HPDE6-E6E7 (cell line): ENCODE data around the gene GPR107.

Experiments
- DNase-seq: peaks from one replicate; pipeline ENCODE4 v3.0.0; 2011; ENCODE audit warnings: missing footprints; ENCODE audit errors: extremely low spot score

The GPR107 gene

DNA sequence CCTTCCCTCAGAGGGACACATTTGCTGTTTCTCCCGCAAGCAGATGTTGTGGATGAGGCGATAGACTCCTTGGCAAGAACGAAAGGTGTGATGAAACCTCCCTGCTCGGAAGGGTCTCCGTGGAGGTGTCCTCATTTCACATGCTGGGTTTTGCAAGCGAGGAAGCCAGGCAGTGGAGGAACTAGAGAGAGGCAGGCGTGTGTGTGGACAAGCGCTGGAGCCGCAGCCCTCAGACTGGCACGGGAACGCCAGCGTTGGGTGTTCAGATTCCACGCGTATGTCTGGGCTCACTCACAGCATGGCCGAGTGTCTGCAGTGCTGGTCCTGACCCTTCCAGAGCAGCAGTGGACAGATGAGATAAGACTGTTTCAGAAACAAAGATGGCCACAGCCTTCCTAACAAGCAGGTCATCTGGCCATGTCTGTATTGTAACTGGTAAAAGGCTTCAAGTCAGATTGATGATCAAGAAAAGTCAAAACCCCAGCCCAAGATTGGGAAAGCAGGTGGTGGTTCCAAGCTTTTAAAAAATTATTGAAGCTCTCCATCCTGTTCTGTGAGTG is 83.5 kb downstream of the GPR107 start:
- no peak for DNase-seq

DNA sequence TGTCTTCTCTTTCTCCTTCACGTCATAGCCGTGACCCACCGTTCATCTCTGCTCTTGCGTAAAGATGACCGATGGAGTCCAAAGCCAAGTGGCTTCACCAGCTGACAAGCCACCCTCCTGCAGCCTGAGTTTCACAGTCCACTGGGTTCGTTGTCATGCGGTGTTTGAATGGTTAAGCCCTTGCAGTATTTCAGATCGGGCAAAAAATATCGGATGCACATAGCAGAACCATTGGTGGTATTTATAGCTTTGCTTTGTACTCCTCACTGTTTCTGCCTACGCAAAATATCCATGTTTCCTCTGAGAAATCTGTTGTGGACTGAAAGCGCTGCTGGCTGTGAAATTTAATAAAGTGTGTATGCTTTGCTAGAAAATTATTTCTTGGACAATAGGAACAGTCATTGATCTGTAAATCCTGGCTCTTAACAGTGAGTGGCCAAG is 84.0 kb downstream of the GPR107 start:
- no peak for DNase-seq

- DNase-seq = peak; percentile 86
These were observed 84.5 kb downstream of the GPR107 start for GRCh38 chr9:130138171-130138653.

GRCh38 chr9:130138791-130139190 is 85.1 kb downstream of the GPR107 start:
- peak; percentile 32 for DNase-seq

GRCh38 chr9:130139251-130139650 is 85.5 kb downstream of the GPR107 start:
- no peak for DNase-seq

DNA sequence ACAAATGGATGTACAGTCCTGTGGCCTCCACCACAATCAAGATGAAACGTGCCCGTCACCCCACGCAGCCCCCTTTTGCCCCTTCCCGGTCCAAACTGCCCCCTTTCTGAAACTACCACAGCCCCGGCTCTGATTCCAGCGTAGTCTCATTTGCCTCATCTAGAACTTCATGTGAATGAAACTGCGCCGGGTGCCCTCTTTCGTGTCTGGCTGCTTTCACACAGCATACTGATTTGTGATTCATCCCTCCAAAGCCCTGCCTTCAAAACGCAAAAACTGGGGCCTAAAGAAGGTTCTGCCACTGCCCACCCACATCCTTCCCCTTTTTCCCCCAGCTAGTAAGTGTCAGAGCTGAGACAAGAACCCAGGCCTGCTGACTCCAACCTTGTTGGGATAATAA is 87.0 kb downstream of the GPR107 start:
- no peak for DNase-seq

DNA sequence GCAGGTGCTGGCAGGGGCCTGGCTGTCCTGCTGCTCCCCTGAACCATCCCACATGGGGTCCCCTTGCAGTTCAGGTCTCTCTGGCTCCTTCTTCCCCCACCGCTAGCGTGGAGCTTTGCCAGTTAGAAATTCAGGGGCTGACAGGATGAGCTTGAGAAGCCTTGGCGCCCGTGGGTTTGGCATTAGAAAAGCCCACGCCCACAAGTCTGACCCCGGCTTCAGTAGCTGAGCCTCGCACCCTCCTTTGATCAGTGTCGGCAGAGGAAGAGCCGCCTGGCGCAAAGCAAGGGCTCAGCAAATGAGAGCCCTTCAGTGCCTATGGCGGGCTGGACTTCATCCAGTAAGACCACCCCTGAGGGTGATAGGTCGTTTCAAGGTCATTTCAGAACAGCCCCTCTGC is 88.3 kb downstream of the GPR107 start:
- DNase-seq = no peak

DNA sequence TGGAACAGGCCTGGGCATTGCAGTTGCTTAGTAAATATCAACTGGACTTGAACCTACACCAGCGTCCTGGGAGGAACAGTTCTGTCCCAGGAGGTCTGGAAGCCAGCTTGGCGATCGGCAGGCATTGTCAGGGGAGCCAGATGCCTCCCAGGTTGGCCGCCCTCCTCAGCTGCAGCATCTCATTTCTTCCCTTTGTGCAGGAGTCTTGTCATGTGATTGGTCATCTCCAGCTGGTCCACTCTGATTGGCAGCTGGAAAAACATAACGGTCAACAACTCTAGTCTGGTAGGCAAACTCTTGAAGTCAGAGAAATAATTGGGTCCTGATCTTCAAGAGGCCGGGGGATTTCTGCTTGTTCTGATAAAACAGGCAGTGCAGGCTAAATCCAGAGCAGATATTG is 88.9 kb downstream of the GPR107 start:
- DNase-seq = no peak

DNA sequence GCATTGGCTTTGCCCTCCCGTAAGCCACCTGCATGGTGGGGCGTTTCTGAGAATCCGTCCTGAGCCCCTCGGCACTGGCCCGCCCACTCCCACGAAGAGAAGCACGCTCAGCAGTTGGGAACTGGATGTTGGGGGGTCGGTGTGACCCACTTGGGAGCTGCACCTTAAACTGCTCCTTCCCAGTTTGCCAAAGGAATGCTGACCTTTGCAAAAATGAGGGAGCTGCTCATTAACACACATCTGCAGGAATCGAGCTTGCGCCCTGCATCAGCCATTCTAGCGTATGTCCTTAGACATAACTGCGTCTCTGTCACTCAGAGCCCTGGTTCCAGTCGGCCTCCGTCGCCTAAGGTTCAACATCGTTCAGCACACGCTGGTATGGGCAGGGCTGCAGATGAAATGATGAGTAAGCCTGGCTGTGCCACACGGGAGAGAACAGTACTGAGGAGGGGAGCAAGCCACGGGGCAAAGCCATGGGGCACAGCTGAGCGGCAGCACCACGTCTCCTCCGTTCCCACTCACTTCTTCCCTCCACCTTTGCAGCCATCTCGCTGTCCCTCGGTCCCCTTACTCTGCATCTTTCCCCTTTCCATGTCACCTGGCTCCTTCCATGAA is 89.7 kb downstream of the GPR107 start:
- DNase-seq = no peak

DNA sequence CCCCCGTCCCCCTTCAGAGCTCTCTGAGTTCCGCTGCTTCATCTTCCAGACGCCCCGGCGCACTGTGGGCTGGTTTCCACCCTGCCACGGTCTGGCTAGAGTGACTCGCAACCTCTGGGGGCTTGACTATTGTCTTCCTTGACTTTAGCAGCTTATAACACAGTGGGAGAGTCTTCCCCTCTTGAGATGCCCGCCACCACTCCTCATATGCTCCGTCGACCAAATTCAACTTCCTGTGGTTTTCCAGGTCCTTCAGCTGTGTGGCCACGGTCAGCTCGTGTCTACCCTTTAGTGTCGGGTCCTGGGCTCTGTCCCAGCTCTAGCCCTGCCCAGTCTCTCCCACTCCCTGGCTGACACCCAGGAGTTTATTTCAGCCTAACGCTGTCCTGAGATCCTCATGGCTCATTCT is 90.3 kb downstream of the GPR107 start:
- no peak for DNase-seq

- no peak for DNase-seq
These were observed 91.0 kb downstream of the GPR107 start for GRCh38 chr9:130144703-130145102.

DNA sequence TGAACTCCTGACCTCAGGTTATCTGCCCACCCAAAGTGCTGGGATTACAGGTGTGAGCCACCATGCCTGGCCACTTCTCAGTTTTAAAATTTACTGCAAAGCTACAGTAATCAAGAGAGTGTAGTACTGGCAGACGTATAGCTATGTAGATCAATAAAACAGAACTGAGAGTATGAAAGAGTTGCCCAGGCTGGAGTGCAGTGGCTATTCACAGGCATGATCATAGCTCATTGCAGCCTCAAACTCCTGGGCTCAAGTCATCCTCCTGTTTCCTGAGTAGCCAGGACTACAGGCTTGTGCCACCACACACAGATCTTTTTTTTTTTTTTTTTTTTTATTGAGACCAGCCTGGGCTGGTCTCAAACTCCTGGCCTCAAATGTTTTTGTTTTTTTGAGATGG is 92.0 kb downstream of the GPR107 start:
- no peak for DNase-seq

DNA sequence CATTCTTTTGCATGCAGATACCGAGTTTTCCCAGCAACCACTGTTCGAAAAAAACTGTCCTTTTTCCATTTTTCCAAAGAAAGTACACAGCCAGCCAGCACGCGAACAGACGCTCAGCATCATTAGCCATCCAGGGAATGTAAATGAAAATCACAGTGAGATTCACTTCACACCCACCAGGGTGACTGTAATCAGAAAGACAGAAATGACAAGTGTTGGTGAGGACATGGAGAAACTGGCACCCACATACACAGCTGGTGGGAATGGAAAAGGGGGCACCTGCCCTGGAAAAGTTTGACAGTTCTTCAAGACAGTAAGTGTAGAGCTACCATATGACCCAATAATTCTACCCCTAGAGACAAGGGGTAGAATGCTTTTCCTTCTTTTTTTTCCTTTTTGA is 93.5 kb downstream of the GPR107 start:
- no peak for DNase-seq

DNA sequence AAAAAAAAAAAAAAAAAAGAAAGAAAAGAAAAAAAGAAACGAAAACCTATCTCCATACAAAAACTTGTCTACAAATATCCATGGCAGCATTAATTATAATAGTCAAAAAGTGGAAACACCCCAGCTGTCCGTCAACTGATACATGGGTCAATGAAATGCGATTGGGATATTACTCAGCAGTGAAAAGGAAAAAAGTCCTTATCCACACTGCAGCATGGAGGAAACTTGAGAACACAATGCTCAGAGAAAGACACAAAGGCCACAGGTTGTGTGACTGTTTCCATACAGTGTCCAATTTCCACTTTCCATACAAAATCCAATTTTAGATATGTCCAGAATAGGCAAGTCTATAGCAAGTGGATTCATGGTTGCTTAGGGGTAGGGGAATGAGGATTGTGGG is 94.2 kb downstream of the GPR107 start:
- no peak for DNase-seq

DNA sequence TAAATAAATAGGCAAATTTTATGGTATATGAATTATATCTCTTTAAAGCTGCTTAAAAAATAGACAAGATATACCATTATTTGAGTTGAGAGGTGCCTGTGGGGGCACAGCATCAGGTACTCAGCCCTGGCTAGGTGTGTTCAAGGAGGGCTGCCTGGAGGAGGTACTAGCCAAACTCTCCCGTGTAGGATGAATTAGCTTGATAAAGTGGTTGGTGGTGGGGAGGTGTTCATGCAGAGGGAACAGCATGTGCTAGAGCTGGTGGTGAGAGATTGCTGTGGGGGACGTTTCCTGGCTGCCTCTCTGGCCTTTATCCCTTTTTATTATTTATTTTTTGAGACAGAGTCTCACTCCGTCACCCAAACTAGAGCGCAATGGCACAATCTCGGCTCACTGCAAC is 95.3 kb downstream of the GPR107 start:
- DNase-seq = no peak

DNA sequence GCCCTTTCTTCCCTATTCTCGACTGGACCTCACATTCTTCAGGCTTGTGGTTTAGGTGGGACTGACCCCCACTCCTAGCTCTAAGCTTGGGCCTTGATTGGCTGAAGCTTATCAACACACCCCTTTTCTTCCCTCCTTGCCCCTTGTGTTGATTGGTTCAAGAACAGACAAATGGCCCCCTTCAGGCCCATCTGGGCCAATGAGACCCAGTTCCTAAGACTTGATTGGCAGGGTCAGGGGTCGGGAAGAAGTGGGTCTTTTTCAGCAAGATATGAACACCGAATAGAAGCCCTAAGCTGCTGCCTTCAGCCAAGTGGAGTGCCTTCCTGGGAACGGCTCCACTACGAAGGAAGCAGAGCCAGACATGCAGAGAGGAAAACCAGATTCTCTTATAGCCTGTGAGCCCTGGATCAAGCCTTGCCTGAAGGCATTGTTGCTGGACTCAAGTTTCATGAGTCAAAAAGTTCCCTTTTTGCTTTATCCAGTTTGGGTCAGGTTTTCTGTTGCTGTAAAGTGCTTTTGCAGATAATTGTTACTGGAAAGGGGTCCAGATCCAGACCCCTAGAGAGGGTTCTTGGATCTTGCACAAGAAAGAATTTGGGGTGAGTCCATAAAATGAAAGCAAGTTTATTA is 96.1 kb downstream of the GPR107 start:
- DNase-seq = no peak

DNA sequence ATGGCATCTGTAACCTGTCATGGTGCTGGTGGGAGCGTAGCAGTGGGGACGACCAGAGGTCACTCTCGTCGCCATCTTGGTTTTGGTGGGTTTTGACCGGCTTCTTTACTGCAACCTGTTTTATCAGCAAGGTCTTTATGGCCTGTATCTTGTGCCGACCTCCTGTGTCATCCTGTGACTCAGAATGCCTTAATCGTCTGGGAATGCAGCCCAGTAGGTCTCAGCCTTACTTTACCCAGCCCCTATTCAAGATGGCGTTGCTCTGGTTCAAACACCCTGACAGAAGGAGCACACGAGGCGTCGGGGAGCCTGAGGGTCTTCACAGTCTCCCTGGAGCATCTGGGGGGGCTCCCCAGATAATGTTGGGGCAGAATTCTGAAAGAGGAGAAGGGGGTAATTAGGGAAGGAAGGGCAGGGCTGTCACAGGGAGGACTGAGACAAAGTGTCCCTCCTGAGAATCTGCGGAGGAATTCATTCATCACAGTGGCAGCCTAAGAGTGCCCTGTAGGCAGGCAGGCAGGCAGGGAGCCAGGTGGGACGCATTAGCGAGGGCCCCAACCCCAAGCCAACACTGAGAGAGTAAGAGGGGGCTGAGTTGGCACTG is 97.2 kb downstream of the GPR107 start:
- no peak for DNase-seq

GRCh38 chr9:130154816-130155215 is 101.1 kb downstream of the GPR107 start:
- DNase-seq = no peak

- DNase-seq = no peak
These were observed 101.9 kb downstream of the GPR107 start for GRCh38 chr9:130155647-130156046.

- DNase-seq = no peak
These were observed 103.0 kb downstream of the GPR107 start for GRCh38 chr9:130156672-130157071.

DNA sequence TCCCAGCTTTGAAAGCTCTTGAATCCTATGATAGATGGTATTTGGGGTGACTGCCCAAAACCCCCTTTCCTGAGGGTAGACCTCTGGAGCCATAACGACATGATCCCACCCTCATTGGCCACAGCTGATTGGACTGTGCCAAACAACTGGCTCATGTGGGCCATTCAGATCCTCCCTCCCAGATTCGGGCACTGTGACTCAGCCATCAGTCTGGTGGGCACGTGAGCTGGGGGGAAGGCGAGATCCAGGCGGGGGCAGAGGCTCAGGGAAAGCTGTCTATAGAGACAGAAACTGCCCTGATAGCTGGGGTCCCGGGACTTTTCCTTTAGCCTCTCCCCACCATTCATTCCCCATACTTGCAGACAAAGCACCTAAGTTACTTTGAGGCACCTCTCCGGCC is 103.4 kb downstream of the GPR107 start:
- no peak for DNase-seq

DNA sequence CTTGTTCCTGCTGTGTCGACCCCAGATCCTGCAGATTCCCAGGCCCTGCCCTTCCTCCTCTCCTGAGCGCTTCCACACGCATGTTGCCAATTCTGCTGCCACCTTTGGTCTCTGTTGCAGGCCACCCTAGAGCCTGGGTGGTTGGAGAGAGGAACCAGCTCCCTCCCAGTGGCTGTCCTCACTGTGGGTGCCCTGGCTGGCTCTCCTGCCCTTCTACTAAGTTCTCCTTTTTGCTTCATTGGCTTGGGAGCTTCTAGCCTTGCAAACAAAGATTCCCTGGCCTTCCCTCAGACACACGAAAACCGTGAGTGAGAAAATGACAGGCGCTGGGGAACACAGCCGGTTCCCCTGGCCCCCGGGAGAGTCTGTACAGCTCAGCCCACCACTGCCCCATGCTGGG is 104.3 kb downstream of the GPR107 start:
- DNase-seq = no peak

GRCh38 chr9:130159057-130159456 is 105.4 kb downstream of the GPR107 start:
- DNase-seq = no peak
